ENCODE results near the gene AQP1. TPM values are rescaled to one million over a fixed set of nuclear protein-coding genes. Genes with fewer than 3 reads are reported as not detected.

AQP1 gene
- total RNA-seq, 1 donor from 2014 or later, result 1.4 TPM

DNA sequence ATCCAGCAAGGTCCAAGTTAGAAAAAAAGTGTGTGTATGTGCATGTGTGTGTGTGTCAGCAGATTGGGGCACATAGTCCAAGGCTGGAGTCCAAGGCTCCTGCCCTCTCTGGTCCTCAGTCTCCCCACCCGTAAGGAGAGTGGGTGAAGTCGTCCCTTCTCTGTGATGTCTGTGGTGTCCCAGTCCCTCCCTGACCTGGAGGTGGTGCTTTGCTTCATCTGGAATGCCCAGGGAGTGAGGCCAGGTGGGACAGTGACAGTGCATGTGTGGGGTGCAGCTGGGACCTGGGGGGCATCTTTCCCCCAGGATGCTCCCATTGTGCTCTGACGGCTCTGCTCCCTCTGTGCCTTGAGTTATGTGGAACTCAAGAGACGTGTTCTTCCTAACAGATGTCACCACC, 18.0 kb downstream of the AQP1 start:
- Mint-ChIP-seq H3K4me1 (no peaks in the 10 kb centered on the region), H3K4me3 (no peak overlapping the region), H3K27me3 (ENCODE audit: low read depth) (no peaks in the 10 kb centered on the region), H3K27ac (ENCODE audit: unreplicated experiment) (no peak overlapping the region), H3K36me3 (ENCODE audit: low read depth) (no peaks in the 10 kb centered on the region), H3K9me3 (no peaks in the 10 kb centered on the region)
- peak; percentile 0 for DNase-seq (ENCODE audit: low read depth, low spot score)
- TF ChIP-seq, protein P1, sequence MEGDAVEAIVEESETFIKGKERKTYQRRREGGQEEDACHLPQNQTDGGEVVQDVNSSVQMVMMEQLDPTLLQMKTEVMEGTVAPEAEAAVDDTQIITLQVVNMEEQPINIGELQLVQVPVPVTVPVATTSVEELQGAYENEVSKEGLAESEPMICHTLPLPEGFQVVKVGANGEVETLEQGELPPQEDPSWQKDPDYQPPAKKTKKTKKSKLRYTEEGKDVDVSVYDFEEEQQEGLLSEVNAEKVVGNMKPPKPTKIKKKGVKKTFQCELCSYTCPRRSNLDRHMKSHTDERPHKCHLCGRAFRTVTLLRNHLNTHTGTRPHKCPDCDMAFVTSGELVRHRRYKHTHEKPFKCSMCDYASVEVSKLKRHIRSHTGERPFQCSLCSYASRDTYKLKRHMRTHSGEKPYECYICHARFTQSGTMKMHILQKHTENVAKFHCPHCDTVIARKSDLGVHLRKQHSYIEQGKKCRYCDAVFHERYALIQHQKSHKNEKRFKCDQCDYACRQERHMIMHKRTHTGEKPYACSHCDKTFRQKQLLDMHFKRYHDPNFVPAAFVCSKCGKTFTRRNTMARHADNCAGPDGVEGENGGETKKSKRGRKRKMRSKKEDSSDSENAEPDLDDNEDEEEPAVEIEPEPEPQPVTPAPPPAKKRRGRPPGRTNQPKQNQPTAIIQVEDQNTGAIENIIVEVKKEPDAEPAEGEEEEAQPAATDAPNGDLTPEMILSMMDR (conservative IDR thresholded peaks at IDR 0.05), result no peak

DNA sequence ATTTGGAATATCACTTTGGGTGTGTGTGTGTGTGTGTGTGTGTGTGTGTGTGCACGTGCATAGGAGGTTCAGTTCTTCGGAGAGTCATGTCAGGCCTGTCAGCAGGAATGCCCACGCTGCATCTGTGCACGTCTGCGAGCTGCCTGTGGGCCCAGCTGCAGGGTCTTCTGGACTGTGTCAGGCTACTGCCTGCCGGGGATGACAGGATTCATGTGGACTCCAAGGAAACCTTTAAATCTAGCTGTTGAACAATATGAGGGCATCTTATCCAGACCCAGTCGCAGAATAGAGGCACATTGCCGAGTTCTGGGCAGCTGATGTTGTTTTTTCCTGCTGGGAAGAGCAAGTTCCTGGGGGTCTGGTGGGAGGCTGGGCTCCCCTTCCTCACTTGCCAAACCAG, 19.0 kb downstream of the AQP1 start:
- no peaks in the 10 kb centered on the region for H3K36me3 Mint-ChIP-seq (ENCODE audit: low read depth)
- H3K9me3 Mint-ChIP-seq, result no peaks in the 10 kb centered on the region
- TF ChIP-seq, protein P1 (conservative IDR thresholded peaks at IDR 0.05), result no peak
- H3K27ac Mint-ChIP-seq (ENCODE audit: unreplicated experiment), result no peak overlapping the region
- H3K4me1 Mint-ChIP-seq, result no peaks in the 10 kb centered on the region
- H3K27me3 Mint-ChIP-seq (ENCODE audit: low read depth), result no peaks in the 10 kb centered on the region
- no peak overlapping the region for H3K4me3 Mint-ChIP-seq
- DNase-seq (ENCODE audit: low read depth, low spot score), result no peak

DNA sequence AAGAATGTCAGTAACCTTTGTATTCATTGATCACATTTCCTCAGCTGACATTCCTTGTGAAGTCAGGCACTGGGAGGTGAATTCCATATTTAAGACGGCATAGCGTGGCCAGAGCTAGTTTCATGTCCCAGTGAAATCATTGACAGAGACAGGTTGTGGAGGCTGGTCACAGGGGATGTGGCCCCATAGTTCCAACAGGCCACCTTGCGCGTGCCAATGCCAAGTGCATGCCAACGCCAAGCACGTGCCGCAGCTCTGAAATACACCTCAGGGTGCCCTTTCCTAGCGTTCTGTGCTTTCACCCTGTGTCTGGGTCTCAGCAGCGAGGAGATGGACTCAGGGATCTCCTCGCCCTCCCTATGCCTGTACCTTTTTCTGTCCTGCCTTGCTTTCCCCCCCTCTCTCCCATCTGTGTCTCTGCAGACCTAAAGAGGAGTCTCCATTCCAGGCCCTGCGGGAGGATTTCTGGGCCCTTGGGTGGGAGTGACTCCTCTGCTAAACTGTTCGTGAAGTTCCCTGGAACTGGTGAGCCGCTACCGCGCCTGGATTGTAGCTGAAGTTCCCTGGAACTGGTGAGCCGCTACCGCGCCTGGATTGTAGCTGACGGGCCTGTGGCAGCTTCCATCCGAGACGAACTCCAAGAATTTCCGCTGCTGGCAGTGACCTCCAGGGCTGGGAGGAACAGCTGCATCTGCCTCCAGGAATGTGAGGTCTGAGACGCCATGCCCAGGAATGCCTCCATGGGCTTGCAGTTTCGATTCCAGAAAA, 19.7 kb downstream of the AQP1 start:
- TF ChIP-seq, protein P1 (conservative IDR thresholded peaks at IDR 0.05), result no peak
- Mint-ChIP-seq H3K4me3 (no peak overlapping the region), H3K4me1 (peaks cover 2% of the 10 kb centered on the region), H3K27ac (ENCODE audit: unreplicated experiment) (peak overlapping the region; percentile 12), H3K27me3 (ENCODE audit: low read depth) (no peaks in the 10 kb centered on the region), H3K36me3 (ENCODE audit: low read depth) (no peaks in the 10 kb centered on the region), H3K9me3 (no peaks in the 10 kb centered on the region)
- DNase-seq (ENCODE audit: low read depth, low spot score), result no peak

DNA sequence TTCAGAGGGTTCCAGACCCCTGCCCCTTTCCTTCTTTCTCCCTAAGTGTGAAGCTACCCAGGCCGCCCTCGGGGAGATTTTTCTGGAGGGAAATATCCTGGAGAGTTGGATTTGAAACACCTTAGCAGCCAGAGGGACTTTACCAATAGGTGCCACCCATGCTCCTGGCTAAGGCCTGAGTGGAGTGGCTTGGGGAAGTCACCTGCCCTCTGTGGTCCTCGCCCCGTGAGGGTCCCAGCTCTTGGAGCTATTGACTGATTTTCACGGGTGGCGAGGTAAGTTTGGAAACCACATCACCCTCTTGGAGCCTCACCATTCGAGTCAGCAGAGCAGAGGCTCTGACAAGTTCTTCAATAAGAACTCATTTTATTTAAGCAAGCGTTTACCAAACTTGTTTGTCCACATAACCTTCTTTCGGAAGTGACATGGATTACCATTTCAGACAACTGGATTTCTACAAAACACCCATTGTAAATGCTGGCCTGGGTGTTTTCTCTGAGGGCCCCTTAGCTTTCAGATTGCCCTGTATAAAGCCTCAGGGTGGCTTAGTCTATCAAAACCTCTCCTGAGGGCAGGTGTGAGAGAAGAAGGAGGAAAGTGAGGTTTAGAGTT, 20.4 kb downstream of the AQP1 start:
- no peaks in the 10 kb centered on the region for H3K36me3 Mint-ChIP-seq (ENCODE audit: low read depth)
- peaks cover 8% of the 10 kb centered on the region for H3K4me1 Mint-ChIP-seq
- H3K27ac Mint-ChIP-seq (ENCODE audit: unreplicated experiment), result no peak overlapping the region
- no peak overlapping the region for H3K4me3 Mint-ChIP-seq
- TF ChIP-seq, protein P1 (conservative IDR thresholded peaks at IDR 0.05), result no peak
- no peaks in the 10 kb centered on the region for H3K27me3 Mint-ChIP-seq (ENCODE audit: low read depth)
- no peaks in the 10 kb centered on the region for H3K9me3 Mint-ChIP-seq
- DNase-seq (ENCODE audit: low read depth, low spot score), result no peak

DNA sequence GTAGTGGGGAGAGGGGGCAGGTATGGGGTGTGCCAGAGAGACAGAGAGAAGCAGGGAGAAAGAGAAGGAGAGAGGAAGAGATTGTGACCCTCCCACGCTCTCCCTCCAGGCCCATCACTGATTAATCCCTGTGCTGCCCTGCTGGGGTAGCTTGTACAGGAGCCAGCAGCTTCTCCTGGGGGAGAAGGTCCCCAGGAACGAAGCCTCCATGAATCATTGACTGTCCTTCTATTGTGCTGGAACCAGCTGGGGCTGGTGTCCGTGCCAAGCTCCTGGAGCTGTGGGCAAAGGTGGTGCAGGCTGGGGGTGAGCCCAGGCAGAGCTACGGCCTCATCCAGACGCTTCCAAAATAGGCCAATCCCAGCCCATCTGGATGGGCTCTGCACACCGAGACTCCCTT, 20.9 kb downstream of the AQP1 start:
- DNase-seq (ENCODE audit: low read depth, low spot score), result no peak
- Mint-ChIP-seq H3K27me3 (ENCODE audit: low read depth) (no peaks in the 10 kb centered on the region), H3K4me1 (peaks cover 9% of the 10 kb centered on the region), H3K9me3 (no peaks in the 10 kb centered on the region), H3K27ac (ENCODE audit: unreplicated experiment) (no peak overlapping the region), H3K4me3 (no peak overlapping the region), H3K36me3 (ENCODE audit: low read depth) (no peaks in the 10 kb centered on the region)
- TF ChIP-seq, protein P1 (conservative IDR thresholded peaks at IDR 0.05), result no peak

All from neural crest cell (in vitro differentiated cells).